ENCODE measurements around the gene MC1R. TPM values are rescaled to one million over a fixed set of nuclear protein-coding genes. Genes with fewer than 3 reads are reported as not detected.

MC1R gene
- polyA plus RNA-seq, 4 donors = 3.4 to 8.3 (median 4.7) TPM

- FAIRE-seq = no peak
- no peak overlapping the region for H3K27ac ChIP-seq (ENCODE audit: low read depth in 1 of 3, low read length in 2 of 3)
- H3K9me3 ChIP-seq (ENCODE audit: control insufficient read depth in 2 of 2, insufficient read depth in 1 of 2, low read depth in 1 of 2, low read length in 1 of 2) = no peaks in the 10 kb centered on the region
- no peak for DNase-seq
- H3K4me1 ChIP-seq (ENCODE audit: control insufficient read depth in 3 of 3, insufficient read depth in 2 of 3, low read depth in 1 of 3, low read length in 2 of 3) = no peaks in the 10 kb centered on the region
- H3K27me3 ChIP-seq (ENCODE audit: control insufficient read depth in 3 of 3, insufficient read depth in 3 of 3, low read length in 3 of 3) = no peaks in the 10 kb centered on the region
- H3K36me3 ChIP-seq (ENCODE audit: control insufficient read depth in 3 of 3, insufficient read depth in 2 of 3, low read depth in 1 of 3, low read length in 3 of 3) = peaks cover 6 to 79% (median 17%) of the 10 kb centered on the region in 3 donors
- 86 to 91% (median 90%) methylated on average over 18 of the region's 18 CpGs for WGBS, 3 donors
- no peak overlapping the region for H3K4me3 ChIP-seq (ENCODE audit: low read depth in 1 of 3, low read length in 3 of 3)
Observed at GRCh38 chr16:89880477-89881367, 37.9 kb upstream of the MC1R start.

GRCh38 chr16:89881368-89881730, 37.3 kb upstream of the MC1R start:
- FAIRE-seq (no peak), DNase-seq (no peak)
- no peaks in the 10 kb centered on the region for H3K9me3 ChIP-seq (ENCODE audit: control insufficient read depth in 2 of 2, insufficient read depth in 1 of 2, low read depth in 1 of 2, low read length in 1 of 2)
- no peaks in the 10 kb centered on the region for H3K4me1 ChIP-seq (ENCODE audit: control insufficient read depth in 3 of 3, insufficient read depth in 2 of 3, low read depth in 1 of 3, low read length in 2 of 3)
- 91 to 95% (median 93%) methylated on average over 6 of the region's 6 CpGs for WGBS, 3 donors
- peaks cover 8 to 82% (median 17%) of the 10 kb centered on the region in 3 donors for H3K36me3 ChIP-seq (ENCODE audit: control insufficient read depth in 3 of 3, insufficient read depth in 2 of 3, low read depth in 1 of 3, low read length in 3 of 3)
- no peak overlapping the region for H3K27ac ChIP-seq (ENCODE audit: low read depth in 1 of 3, low read length in 2 of 3)
- no peaks in the 10 kb centered on the region for H3K27me3 ChIP-seq (ENCODE audit: control insufficient read depth in 3 of 3, insufficient read depth in 3 of 3, low read length in 3 of 3)
- no peak overlapping the region for H3K4me3 ChIP-seq (ENCODE audit: low read depth in 1 of 3, low read length in 3 of 3)

GRCh38 chr16:89883346-89884040, 35.2 kb upstream of the MC1R start:
- Histone ChIP-seq H3K4me3 (ENCODE audit: low read depth in 1 of 3, low read length in 3 of 3) (no peak overlapping the region), H3K9me3 (ENCODE audit: control insufficient read depth in 2 of 2, insufficient read depth in 1 of 2, low read depth in 1 of 2, low read length in 1 of 2) (no peaks in the 10 kb centered on the region), H3K27ac (ENCODE audit: low read depth in 1 of 3, low read length in 2 of 3) (no peak overlapping the region), H3K36me3 (ENCODE audit: control insufficient read depth in 3 of 3, insufficient read depth in 2 of 3, low read depth in 1 of 3, low read length in 3 of 3) (peaks cover 16 to 93% (median 25%) of the 10 kb centered on the region in 3 donors), H3K27me3 (ENCODE audit: control insufficient read depth in 3 of 3, insufficient read depth in 3 of 3, low read length in 3 of 3) (no peaks in the 10 kb centered on the region), H3K4me1 (ENCODE audit: control insufficient read depth in 3 of 3, insufficient read depth in 2 of 3, low read depth in 1 of 3, low read length in 2 of 3) (no peaks in the 10 kb centered on the region)
- no peak for FAIRE-seq
- WGBS, 3 donors = 92 to 93% (median 93%) methylated on average over 28 of the region's 28 CpGs
- no peak for DNase-seq

GRCh38 chr16:89884041-89884421, 34.6 kb upstream of the MC1R start:
- 96 to 99% (median 98%) methylated on average over 8 of the region's 8 CpGs for WGBS, 3 donors
- FAIRE-seq (no peak), DNase-seq (no peak)
- Histone ChIP-seq H3K36me3 (ENCODE audit: control insufficient read depth in 3 of 3, insufficient read depth in 2 of 3, low read depth in 1 of 3, low read length in 3 of 3) (peaks cover 16 to 93% (median 24%) of the 10 kb centered on the region in 3 donors), H3K4me3 (ENCODE audit: low read depth in 1 of 3, low read length in 3 of 3) (no peak overlapping the region), H3K4me1 (ENCODE audit: control insufficient read depth in 3 of 3, insufficient read depth in 2 of 3, low read depth in 1 of 3, low read length in 2 of 3) (no peaks in the 10 kb centered on the region), H3K9me3 (ENCODE audit: control insufficient read depth in 2 of 2, insufficient read depth in 1 of 2, low read depth in 1 of 2, low read length in 1 of 2) (no peaks in the 10 kb centered on the region), H3K27ac (ENCODE audit: low read depth in 1 of 3, low read length in 2 of 3) (no peak overlapping the region), H3K27me3 (ENCODE audit: control insufficient read depth in 3 of 3, insufficient read depth in 3 of 3, low read length in 3 of 3) (no peaks in the 10 kb centered on the region)

- peaks cover 14 to 93% (median 29%) of the 10 kb centered on the region in 3 donors for H3K36me3 ChIP-seq (ENCODE audit: control insufficient read depth in 3 of 3, insufficient read depth in 2 of 3, low read depth in 1 of 3, low read length in 3 of 3)
- no peak for DNase-seq
Observed at GRCh38 chr16:89887243-89887642, 31.4 kb upstream of the MC1R start.

GRCh38 chr16:89890200-89890599, 28.5 kb upstream of the MC1R start:
- peaks cover 11 to 91% (median 26%) of the 10 kb centered on the region in 3 donors for H3K36me3 ChIP-seq (ENCODE audit: control insufficient read depth in 3 of 3, insufficient read depth in 2 of 3, low read depth in 1 of 3, low read length in 3 of 3)
- no peak overlapping the region for H3K4me3 ChIP-seq (ENCODE audit: low read depth in 1 of 3, low read length in 3 of 3)
- no peak for FAIRE-seq
- no peaks in the 10 kb centered on the region for H3K9me3 ChIP-seq (ENCODE audit: control insufficient read depth in 2 of 2, insufficient read depth in 1 of 2, low read depth in 1 of 2, low read length in 1 of 2)
- H3K4me1 ChIP-seq (ENCODE audit: control insufficient read depth in 3 of 3, insufficient read depth in 2 of 3, low read depth in 1 of 3, low read length in 2 of 3) = no peaks in the 10 kb centered on the region
- no peaks in the 10 kb centered on the region for H3K27me3 ChIP-seq (ENCODE audit: control insufficient read depth in 3 of 3, insufficient read depth in 3 of 3, low read length in 3 of 3)
- WGBS, 3 donors = 71 to 90% (median 78%) methylated on average over 9 of the region's 9 CpGs
- no peak for DNase-seq
- no peak overlapping the region for H3K27ac ChIP-seq (ENCODE audit: low read depth in 1 of 3, low read length in 2 of 3)

More at GRCh38 chr16:89887243-89887642, 31.4 kb upstream of the MC1R start:
- Histone ChIP-seq H3K4me1 (ENCODE audit: control insufficient read depth in 3 of 3, insufficient read depth in 2 of 3, low read depth in 1 of 3, low read length in 2 of 3) (no peaks in the 10 kb centered on the region), H3K4me3 (ENCODE audit: low read depth in 1 of 3, low read length in 3 of 3) (no peak overlapping the region), H3K27me3 (ENCODE audit: control insufficient read depth in 3 of 3, insufficient read depth in 3 of 3, low read length in 3 of 3) (no peaks in the 10 kb centered on the region), H3K9me3 (ENCODE audit: control insufficient read depth in 2 of 2, insufficient read depth in 1 of 2, low read depth in 1 of 2, low read length in 1 of 2) (no peaks in the 10 kb centered on the region), H3K27ac (ENCODE audit: low read depth in 1 of 3, low read length in 2 of 3) (no peak overlapping the region)
- FAIRE-seq = no peak
- WGBS, 3 donors = 97 to 98% (median 98%) methylated on average over 14 of the region's 14 CpGs

GRCh38 chr16:89890886-89891657, 27.6 kb upstream of the MC1R start:
- no peaks in the 10 kb centered on the region for H3K27me3 ChIP-seq (ENCODE audit: control insufficient read depth in 3 of 3, insufficient read depth in 3 of 3, low read length in 3 of 3)
- FAIRE-seq = no peak
- no peak overlapping the region for H3K27ac ChIP-seq (ENCODE audit: low read depth in 1 of 3, low read length in 2 of 3)
- peaks cover 8 to 92% (median 31%) of the 10 kb centered on the region in 3 donors for H3K36me3 ChIP-seq (ENCODE audit: control insufficient read depth in 3 of 3, insufficient read depth in 2 of 3, low read depth in 1 of 3, low read length in 3 of 3)
- H3K4me1 ChIP-seq (ENCODE audit: control insufficient read depth in 3 of 3, insufficient read depth in 2 of 3, low read depth in 1 of 3, low read length in 2 of 3) = no peaks in the 10 kb centered on the region
- WGBS, 3 donors = 91 to 92% (median 91%) methylated on average over 13 to 16 of the region's 16 CpGs
- no peak overlapping the region for H3K4me3 ChIP-seq (ENCODE audit: low read depth in 1 of 3, low read length in 3 of 3)
- no peaks in the 10 kb centered on the region for H3K9me3 ChIP-seq (ENCODE audit: control insufficient read depth in 2 of 2, insufficient read depth in 1 of 2, low read depth in 1 of 2, low read length in 1 of 2)
- no peak for DNase-seq

GRCh38 chr16:89892055-89892630, 26.5 kb upstream of the MC1R start:
- FAIRE-seq (no peak), DNase-seq (no peak)
- no peak overlapping the region for H3K27ac ChIP-seq (ENCODE audit: low read depth in 1 of 3, low read length in 2 of 3)
- H3K9me3 ChIP-seq (ENCODE audit: control insufficient read depth in 2 of 2, insufficient read depth in 1 of 2, low read depth in 1 of 2, low read length in 1 of 2) = no peaks in the 10 kb centered on the region
- H3K4me1 ChIP-seq (ENCODE audit: control insufficient read depth in 3 of 3, insufficient read depth in 2 of 3, low read depth in 1 of 3, low read length in 2 of 3) = no peaks in the 10 kb centered on the region
- no peaks in the 10 kb centered on the region for H3K27me3 ChIP-seq (ENCODE audit: control insufficient read depth in 3 of 3, insufficient read depth in 3 of 3, low read length in 3 of 3)
- no peak overlapping the region for H3K4me3 ChIP-seq (ENCODE audit: low read depth in 1 of 3, low read length in 3 of 3)
- 94 to 97% (median 95%) methylated on average over 17 to 18 of the region's 18 CpGs for WGBS, 3 donors
- peaks cover 6 to 93% (median 34%) of the 10 kb centered on the region in 3 donors for H3K36me3 ChIP-seq (ENCODE audit: control insufficient read depth in 3 of 3, insufficient read depth in 2 of 3, low read depth in 1 of 3, low read length in 3 of 3)

All from small intestine (tissue), 7 donors.